DMS53 (cell line): ENCODE data around the gene ADRA2B.
"Not testable (repeated sequence)": the region's sequence is repeated elsewhere in the genome, so short reads cannot be mapped to it uniquely, and the experiment has no call there.

Experiments used
- DNase-seq: peaks from one replicate; lab custom pipeline; 2025; lab: John Stamatoyannopoulos, UW

The ADRA2B gene

DNA sequence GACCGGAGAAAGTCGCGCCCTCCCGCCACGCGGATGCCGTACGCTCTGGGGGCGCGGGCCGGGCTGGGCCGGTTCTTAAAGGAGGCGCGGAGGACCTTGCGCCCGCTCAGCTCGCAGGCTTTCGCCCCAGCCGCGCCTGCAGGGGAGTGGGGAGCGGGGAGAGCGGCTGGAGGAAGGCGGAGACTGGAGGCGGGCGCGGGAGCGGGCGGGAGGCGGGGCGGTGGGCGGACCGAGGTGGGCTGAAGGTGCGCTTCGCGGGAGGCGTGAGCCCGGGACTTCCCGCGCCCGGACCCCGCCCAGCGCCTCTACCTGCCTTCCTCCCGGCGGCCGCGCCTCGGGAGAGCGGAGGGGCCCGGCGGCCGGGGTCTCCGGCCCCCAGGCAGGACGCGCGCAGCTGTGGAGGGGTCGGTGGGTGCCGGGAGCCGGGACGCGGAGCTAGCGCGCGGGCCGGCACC lies at the start of gene ADRA2B:
ADRA2B (minus strand) TSS at position 148 of the 455 bp plus-strand sequence. CDS start 422 bp downstream, outside the sequence.
- peak; percentile 91 for DNase-seq

DNA sequence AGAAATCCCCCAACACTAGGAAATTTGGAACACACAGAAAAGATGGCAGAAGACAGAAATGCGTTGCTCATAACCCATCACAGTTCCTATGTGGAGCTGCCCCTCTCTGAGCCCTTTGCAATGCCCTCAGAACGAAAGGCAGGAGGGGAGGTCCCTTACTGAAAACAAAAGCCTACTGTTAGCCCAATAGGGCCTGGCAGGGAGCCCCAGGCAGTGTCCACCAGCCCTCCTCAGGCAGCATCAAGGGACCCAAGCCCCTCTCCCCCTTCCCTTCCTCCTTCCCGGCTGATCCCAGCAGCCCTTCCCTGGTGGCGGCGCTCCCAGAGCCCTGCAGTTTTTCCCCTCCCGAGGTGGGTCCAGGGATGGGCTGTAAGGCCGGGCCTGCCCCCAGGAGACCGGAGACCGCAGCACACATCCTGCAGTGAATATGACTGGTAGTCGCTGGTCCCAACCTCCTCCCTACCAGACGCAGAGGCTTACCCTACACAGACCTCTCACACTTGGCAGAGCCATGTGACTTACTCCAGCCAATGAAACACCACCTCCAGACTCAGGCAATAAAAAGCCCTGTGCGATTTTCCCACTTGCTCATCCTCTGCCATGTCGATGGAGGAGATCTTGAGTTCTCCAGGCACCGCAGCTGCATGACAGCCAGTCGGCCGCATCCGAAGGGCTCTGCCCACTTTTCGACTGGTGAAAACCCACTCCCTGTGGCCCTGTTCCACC lies 48.3 kb upstream of the ADRA2B start:
- DNase-seq = no peak

DNA sequence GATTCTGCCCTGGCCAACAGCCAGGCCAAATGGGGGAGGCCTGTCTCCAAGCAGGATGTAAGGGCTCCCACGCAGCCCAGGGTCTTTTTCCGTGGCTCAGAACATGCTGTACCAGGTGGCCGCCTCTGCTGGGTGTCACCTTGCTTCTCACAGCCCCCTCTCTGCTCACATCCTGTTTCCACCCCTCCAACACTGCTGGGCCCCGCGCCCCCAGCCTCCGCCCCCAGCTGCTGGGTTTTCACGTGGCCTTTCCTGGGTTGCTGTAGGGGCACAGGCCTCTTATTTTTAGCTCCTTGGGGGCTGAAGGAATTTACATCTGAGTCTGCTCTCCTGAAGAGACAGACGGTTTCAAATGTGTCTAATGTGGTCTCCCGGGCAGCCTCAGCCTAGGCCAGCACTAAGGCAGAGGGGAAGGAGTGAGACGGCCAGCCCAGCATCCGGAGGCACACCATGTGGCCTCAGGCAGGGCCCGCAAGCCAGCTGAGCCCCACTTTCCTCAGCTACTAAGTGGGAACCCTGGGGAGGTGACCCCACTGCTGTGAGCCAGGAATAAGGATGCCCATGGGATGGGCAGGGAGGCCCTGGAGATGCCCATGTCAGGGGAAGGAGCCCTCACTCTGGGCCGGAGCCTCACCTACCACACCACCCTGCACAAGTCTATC lies 47.5 kb upstream of the ADRA2B start:
- DNase-seq = no peak

DNA sequence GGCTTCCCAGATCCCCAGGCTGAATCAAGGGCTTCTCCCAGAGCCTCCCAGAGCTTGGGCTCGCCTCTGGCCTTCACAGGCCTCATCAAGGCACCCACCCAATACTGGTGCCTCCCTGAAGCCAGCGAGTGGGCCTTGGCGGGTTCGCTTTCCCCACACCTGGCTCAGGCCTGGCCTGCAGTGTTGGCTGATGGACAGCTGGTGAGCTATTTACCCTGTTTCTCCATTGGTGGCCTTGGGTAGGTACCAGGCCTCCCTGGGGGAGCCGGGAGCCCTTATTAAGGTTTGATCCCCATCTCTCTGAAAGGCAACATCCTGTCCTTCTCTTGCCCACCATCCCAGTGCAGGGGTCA lies 47.0 kb upstream of the ADRA2B start:
- DNase-seq = no peak

DNA sequence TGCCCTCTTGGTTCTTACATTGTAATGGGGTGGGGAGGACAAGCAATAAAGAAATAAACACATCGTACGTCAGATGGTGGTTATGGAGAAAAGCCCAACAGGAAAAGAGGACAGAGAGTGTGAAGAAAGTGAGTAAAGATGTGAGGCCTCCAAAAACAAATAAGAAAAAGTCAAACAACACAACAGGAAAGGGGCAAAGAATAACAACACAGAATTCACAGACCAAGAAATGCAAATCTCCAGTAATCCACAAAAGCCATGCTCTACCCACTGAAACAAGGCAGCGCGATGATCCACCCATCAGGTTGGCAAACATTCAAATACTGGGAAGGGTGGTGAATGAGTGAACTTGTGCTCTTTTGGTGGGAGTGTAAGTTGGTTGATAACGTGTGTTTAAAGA lies 45.5 kb upstream of the ADRA2B start:
- DNase-seq = no peak

DNA sequence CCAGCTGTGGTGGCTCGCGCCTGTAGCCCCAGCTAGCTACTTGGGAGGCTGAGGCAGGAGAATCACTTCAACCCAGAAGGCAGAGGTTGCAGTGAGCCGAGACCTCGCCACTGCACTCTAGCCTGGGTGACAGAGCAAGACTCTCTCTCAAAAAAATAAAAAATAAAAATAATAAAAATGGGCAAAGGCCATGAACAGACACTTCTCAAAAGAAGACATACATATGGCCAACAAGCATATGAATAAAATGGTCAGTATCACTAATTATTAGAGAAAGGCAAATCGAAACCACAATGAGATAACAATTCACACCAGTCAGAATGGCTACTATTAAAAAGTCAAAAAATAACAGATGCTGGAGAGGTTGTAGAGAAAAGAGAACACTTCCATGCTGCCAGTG lies 44.0 kb upstream of the ADRA2B start:
- not testable (repeated sequence) for DNase-seq

DNA sequence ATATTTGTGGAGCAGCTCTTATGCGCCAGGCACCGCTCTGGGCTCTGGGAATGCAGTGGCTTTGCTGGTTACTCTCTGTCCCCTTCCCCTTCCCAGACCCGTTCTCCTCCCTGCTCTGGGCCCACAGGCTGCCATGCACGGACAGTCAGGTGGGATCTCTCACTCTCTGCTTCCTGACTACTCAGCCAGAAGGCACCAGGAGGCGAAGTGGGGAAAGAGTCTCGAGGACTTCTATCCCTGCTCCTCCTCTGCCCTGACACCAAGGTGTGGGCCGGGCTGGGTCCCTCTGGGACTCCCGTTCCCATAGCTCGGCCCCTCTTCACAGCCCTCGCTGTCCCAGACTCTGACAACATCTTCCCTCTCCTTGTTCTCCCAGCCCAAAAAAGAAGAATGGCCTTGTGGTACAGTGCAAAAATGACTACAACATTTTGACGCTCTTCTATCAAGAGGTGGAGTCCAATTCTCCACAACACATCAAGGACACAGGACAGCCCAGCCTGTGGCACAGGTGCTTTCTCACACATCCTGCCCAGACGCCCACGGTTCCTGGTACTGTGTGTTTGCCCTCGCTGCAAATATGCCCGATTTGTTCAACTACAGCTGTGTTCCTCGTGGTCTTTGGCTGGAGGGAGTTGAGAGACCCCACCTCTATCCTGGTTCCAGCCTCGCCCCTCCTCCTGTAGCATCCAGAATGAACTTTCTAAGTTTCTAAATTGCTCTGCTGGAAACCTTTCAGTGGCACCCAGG lies 42.9 kb upstream of the ADRA2B start:
- no peak for DNase-seq

DNA sequence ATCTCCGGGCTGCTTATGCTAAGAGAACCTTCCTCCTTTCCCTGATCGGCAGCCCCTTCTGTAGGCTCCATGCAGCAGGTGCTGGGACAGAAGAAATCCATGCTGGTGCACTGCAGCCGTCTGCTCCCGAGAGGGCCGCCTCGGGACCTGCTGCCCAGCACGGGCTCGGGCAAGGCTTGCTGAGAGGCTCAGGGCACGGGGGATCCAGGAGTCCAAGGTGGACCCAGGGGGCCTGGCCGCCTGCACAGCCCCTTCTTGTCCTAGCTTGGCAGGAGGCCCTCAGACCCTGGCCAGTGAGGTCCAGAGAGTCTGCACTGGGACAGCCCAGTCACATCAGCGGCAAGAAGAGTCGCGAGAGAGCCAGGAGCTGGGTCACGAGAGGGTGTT lies 42.2 kb upstream of the ADRA2B start:
- DNase-seq = no peak

DNA sequence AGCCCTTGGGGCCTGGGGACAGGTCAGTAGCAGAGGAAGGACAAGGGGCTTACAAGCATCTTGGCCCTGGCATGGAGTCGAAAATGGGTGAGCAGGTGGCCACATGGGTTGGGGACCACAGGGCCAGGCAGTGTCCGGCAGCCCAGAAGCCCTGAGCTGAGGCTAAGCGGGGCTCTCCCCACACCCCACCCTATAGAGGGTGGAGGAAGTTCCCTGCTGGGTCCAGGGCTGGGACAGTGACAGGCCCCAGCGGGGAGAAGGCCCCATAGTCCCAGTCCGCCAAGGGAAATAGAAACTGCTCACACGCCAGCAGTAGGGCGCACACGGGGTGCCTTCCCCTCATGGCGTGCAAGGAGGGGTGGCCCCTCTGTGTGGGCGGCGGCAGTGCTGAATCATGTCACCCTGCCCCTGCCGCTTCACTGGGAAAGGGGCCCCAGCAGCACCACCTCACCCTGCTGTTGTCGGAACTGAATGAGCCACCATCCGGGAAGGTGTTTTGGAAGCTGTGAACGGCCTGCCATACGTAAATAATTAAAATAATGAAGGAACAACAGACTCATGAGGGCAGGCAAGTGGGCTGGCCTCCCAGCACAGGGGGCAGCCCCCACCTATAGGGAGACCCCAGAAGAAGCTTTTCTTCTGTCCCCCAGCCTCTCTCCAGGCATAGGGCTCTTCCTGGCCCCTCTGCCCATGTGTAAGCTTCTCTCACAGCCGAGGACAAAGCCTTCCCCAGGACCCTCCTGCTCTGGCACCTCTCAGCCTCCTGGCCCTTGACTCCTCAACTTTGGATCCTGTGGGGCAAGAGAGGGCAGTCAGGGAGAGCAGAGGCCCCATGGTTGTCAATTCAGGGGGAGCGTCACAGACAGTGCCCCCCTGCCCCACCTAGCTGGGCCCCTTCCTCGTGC lies 41.5 kb upstream of the ADRA2B start:
- no peak for DNase-seq

DNA sequence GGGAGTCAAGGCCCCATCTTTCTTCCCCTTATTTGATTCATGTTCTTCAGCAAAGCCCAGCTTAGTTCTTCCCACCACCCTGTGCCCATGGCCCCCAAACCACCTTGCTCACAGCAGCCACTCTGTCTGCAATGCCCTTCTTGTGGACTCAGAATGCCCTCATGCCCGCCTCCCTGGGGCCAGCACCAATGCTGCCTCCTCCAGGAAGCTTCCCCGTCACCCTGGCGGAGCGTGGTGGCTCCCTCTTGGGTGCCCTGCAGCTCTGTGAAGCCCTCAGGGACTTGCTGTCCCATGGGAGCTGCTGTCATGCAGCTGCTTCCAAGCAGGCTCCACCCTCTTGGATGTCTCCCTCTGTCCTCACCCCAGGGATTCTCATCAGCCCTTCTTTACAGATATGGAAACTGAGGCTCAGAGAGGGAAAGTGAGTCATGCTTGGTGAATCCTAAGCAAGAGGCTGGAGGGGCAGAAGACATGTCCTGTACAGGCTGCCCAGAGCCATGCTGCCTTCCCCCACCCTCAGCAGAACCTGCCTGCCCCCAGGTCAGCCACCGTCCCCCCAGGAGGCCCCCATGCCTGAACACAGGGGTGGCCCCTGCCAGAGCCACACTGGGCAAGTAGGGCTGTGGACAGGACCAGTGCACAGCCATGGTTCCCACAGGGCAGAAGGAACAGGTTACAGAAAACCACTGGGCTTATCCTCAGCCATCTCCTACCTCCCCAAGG lies 40.7 kb upstream of the ADRA2B start:
- no peak for DNase-seq

DNA sequence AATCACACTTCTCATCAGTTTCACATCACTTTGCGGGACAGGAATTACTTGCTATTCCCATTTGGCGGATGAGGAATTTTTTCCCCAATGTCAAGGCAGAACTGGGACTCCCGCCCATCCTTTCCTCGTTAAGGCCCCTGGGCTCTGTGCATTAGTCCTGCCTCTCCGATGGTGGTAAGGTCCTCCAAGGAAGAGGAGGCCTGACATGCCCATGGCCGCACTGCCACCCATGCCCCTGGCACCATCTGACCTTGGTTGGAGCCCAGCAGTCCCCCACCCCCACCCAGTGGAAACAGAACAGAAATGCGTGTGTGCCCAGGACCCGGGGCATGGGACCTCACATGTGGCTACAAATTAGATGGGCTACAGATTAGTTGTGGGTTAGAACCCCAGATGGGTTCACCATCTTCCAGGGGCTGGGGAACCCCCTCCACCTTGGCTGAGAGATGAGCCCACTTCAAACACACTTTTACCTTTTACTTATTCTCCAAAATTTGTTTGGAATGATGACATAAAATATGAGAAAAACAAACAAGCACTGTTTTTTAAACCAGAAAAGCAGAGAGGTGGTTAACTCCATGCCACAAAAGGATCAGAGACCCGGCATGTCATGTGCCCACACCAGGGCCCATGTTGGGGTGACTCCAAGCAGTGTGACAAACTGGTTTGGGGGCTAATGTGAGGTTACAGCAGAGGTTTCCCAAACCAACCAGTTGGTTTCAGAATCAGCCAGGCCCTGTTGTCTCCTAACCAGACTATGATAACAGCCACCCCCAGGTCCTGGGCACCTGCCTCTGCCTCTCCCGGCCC lies 39.8 kb upstream of the ADRA2B start:
- DNase-seq = no peak

DNA sequence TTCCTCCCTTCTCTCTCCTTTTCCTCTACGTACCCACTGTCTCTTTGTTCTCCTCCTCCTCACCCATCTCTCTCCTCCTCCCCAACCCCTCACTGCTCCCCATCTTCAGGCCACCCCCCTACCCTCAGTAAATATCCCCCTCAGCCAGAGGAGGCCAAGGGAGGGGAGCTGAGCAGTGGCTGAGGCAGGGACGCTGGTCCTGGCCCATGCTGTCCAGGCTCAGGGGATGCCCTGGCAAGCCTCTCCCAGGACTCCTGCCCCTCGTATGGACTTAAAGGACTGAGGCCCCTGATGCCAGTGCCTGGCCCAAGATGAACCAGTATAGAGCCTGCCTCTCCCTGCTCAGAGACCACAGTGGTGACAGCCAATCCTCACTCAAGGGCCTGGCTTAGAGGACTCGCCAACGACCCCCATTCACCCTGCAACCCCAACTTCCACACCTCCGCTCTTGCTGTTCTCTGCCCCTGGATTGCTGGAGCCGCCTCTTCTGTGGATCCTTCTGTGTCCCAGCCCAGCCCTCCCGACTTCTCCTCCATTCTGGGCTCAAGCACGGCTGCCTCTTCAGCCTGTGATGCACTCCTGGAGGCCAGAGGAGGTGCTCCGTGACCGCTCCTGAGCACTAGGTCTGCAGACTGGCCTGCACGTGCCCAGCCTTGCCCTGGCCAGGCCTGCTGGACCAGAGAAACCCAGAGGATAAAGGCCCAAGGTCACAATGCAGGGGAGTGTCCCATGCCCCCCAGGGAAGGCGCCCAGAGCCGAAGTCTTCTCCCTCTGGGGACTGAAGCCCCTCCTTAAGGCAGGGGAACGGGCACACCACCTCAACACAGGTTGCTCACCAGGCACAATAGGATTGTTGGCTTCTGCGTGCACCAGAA lies 38.4 kb upstream of the ADRA2B start:
- DNase-seq = no peak

DNA sequence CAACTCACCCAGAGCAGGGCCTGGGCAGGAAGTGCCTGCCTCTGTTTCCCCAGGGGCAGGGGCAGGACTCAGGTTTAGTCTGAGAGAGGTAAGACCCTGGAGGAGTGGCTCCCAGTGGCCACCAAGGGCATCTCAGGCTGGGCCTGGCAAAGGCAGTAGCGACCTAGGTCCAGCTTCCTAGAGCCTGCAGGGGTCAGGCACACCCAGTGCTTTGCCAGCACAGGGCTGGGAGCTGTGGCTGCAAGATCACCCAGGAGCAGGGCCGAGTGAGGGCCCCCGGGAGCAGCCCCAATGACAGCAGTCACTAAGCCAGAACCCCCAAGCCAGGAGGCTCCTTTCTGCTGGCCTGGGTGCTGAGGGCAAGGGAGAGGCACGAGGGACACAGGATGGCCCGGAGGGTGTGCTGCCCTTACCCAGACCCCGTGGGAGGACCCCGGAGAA lies 37.6 kb upstream of the ADRA2B start:
- peak; percentile 40 for DNase-seq

DNA sequence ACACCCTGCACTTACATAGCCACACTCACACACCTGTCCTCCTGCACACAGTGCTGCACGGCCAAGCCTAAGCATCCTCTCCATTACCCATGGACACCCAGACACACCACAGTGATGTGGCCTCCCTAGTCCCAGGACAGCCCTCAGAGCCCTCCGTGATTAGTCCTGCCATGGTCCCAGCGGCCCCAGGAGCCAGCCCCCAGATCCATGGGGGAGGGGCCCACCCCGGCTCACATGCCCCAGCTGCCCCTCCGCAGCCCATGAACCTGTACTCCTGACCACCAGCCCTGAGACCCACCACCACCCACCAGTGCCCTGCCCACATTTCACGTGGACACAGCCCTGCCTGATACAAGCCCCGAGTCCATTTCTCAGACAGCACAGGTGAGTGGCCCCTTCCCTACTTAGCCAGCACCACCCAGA lies 36.9 kb upstream of the ADRA2B start:
- no peak for DNase-seq

DNA sequence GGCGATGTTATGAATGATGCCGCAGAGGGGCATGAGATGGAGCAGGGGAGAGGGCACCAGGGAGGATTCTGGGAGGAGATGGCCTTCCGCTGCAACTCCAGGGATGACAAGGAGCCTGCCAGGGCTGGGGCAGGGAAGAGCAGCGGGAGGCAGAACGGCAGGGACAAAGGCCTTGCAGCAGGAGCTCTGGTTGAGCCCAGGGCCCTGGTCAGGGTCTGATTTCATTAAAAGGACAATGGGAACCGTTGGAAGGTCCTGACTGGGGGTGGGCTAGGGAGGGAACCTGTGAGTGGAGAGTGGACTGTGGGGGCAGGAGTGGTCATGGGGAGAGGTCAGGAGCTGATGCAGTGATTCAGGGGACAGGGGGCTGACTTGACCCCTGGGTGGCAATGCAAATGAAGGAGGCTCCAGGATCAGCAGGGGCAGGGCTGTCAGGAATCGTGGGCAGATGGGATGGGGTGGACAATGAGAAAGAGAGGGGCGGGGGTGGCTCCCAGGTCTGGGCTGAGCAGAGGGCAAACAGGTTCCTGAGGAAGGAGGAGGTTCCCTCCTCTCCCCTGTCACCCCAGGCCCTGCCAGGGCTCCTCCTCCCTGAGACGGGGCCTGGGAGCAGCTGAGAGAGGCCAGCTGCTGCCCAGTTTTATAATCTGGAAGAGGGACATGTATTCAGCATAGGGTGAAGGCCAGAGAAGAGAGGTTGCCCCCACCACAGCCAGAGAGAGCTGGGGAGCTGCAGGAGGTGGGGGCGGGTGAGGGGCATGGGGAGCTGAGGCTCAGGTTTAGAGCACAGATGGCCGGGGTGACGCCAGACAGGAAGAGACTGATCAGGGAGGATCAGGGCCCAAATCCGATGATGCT lies 36.2 kb upstream of the ADRA2B start:
- DNase-seq = no peak

DNA sequence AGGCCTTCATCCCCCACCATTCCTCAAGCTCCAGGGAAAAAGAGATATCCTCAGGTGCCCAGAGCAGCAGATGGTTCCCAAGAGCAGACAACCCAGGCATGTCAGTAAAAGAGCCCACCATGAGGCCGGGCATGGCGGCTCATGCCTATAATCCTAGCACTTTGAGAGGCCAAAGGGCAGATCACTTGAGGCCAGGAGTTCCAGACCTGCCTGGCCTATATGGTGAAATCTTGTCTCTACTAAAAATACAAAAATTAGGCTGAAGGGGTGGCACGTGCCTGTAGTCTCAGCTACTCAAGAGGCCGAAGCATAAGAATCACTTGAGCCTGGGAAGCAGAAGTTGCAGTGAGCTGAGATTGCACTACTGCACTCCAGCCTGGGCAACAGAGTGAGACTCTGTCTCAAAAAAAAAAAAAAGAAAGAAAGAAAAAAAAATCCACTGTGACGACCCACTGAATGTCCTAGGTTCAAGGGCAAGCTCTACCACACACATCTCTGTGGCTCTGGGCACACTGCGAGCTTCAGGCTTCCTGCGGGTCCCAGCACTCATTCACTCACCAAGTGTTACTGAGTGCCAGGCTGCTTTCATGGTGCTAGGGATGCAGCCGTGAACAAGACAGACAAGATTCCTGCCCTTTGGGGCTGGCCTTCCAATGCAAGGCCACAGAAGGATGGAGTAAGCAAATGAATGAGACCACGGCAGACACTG lies 35.4 kb upstream of the ADRA2B start:
- DNase-seq = no peak

DNA sequence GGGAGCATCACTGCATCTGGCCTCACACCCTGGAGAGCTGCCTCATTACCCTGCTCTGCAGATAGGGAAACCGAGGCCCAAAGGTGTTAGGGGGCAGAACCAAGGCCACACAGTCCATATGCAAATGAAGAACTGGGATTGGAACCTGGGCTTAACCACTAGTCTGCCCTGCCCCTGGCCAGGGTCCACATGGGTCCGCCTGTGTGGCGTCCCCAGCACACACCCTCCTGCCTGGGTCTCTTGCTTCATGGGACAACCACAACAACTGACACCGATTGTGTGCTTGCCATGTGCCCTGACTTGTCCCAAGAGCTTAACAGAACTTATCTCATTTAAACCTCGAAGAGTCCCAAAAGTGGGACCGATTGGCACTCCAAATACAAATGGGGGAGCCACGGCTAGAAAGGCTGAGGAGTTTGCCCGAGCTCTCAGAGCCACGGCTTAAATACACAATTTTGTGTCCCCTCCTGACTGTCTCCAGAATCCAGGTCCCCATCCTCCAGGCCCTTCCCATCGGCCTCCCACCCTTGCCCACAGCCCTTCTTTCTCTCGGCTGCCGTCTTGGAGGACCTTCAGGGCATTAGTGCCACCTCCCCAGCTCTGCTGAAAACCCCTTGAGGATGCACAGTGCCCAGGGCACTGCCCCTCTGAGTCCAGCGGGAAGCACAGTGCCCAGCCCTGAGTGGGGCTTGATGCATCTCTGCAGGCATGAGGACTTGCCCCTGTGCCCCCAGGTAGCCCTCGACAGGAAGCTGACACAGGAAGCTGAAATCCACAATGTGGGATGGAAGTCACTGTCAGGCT lies 34.6 kb upstream of the ADRA2B start:
- no peak for DNase-seq
